Measurements from ENCODE around the gene IDH2.
A peak's percentile ranks its signal among the peaks of the same experiment; 100 is the strongest.
"Not testable (repeated sequence)": the region's sequence is repeated elsewhere in the genome, so short reads cannot be mapped to it uniquely, and the experiment has no call there.

IDH2 gene

GRCh38 chr15:90101969-90102890 is at the start of gene IDH2:
TSS of gene IDH2 (minus strand) at chr15:90102468. CDS start at chr15:90102390, 78 bp downstream.
- DNase-seq: peak; percentile 57

GRCh38 chr15:90150551-90150950 is 48.3 kb upstream of the IDH2 start:
- not testable (repeated sequence) for DNase-seq

- no peak for DNase-seq
These were observed 47.5 kb upstream of the IDH2 start for GRCh38 chr15:90149609-90150340.

- not testable (repeated sequence) for DNase-seq
These were observed 44.0 kb upstream of the IDH2 start for GRCh38 chr15:90146198-90146761.

GRCh38 chr15:90145761-90146160 is 43.5 kb upstream of the IDH2 start:
- DNase-seq: no peak

GRCh38 chr15:90145259-90145658 is 43.0 kb upstream of the IDH2 start:
- DNase-seq: no peak

- DNase-seq: peak; percentile 63
These were observed 40.9 kb upstream of the IDH2 start for GRCh38 chr15:90143166-90143655.

- DNase-seq: peak; percentile 76
These were observed 40.2 kb upstream of the IDH2 start for GRCh38 chr15:90142216-90143165.

GRCh38 chr15:90141646-90142045 is 39.4 kb upstream of the IDH2 start:
- peak; percentile 42 for DNase-seq

- not testable (repeated sequence) for DNase-seq
These were observed 37.3 kb upstream of the IDH2 start for GRCh38 chr15:90139549-90139948.

GRCh38 chr15:90138071-90138833 is 36.0 kb upstream of the IDH2 start:
- DNase-seq: no peak

GRCh38 chr15:90132437-90132836 is 30.2 kb upstream of the IDH2 start:
- DNase-seq: no peak

- DNase-seq: no peak
These were observed 29.6 kb upstream of the IDH2 start for GRCh38 chr15:90131848-90132247.

GRCh38 chr15:90130291-90130690 is 28.0 kb upstream of the IDH2 start:
- DNase-seq: no peak

- peak; percentile 71 for DNase-seq
These were observed 24.5 kb upstream of the IDH2 start for GRCh38 chr15:90126596-90127435.

GRCh38 chr15:90126022-90126421 is 23.8 kb upstream of the IDH2 start:
- DNase-seq: no peak

GRCh38 chr15:90124507-90124906 is 22.2 kb upstream of the IDH2 start:
- DNase-seq: no peak

GRCh38 chr15:90121086-90121485 is 18.8 kb upstream of the IDH2 start:
- DNase-seq: no peak

- DNase-seq: no peak
These were observed 17.1 kb upstream of the IDH2 start for GRCh38 chr15:90119367-90119766.

GRCh38 chr15:90115783-90116182 is 13.5 kb upstream of the IDH2 start:
- no peak for DNase-seq
